ENCODE data around the gene DNAJC2. TPM values are rescaled to one million over a fixed set of nuclear protein-coding genes. Genes with fewer than 3 reads are reported as not detected.

The DNAJC2 gene
- total RNA-seq, 1 experiment from 2014 or later = 33.8 TPM

DNA sequence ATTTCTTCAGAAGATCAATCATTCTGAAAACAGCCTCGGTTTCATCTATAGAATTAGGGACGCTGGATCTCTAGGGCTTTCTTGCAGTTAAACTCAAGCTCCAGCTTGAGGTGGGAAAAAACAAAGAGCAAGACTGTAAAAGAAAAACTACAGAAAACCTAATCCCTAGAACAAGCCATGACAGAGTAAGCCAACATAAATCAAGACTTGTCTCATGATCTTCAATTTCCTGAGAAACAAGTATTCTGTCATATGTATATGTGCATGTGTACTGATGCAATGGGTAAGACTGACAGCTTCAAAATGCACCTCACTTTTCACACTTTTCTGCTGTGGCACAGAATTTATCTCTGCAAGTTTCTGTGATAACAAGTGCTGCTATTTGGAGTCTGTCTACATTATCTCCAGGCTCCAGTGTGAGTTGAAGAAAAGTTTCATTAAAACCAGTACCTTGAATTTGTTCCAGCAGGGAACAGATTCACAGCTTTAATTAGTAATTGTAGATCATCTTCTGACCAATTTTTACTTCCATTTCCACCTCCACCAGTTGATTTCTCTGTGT lies 28.1 kb downstream of the DNAJC2 start:
- DNase-seq = no peak
- TF ChIP-seq, protein P1, sequence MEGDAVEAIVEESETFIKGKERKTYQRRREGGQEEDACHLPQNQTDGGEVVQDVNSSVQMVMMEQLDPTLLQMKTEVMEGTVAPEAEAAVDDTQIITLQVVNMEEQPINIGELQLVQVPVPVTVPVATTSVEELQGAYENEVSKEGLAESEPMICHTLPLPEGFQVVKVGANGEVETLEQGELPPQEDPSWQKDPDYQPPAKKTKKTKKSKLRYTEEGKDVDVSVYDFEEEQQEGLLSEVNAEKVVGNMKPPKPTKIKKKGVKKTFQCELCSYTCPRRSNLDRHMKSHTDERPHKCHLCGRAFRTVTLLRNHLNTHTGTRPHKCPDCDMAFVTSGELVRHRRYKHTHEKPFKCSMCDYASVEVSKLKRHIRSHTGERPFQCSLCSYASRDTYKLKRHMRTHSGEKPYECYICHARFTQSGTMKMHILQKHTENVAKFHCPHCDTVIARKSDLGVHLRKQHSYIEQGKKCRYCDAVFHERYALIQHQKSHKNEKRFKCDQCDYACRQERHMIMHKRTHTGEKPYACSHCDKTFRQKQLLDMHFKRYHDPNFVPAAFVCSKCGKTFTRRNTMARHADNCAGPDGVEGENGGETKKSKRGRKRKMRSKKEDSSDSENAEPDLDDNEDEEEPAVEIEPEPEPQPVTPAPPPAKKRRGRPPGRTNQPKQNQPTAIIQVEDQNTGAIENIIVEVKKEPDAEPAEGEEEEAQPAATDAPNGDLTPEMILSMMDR (IDR thresholded peaks at IDR 0.05; ENCODE audit: unreplicated experiment) = no peak
- intact Hi-C loops (cut with micrococcal nuclease; ENCODE audit: unreplicated experiment) = no loop called here
- Mint-ChIP-seq H3K4me1 (ENCODE audit: low read depth, unreplicated experiment) (no peaks in the 10 kb centered on the region), H3K9me3 (ENCODE audit: low read depth, unreplicated experiment) (no peaks in the 10 kb centered on the region), H3K27ac (ENCODE audit: unreplicated experiment) (no peak overlapping the region), H3K27me3 (ENCODE audit: unreplicated experiment) (no peaks in the 10 kb centered on the region), H3K4me3 (ENCODE audit: low read depth, unreplicated experiment) (no peak overlapping the region), H3K36me3 (ENCODE audit: insufficient read depth, unreplicated experiment) (peaks cover 17% of the 10 kb centered on the region)
- CTCF ChIA-PET = no interaction called here
- no TSS peak for BruUV-seq (replicated peaks)

DNA sequence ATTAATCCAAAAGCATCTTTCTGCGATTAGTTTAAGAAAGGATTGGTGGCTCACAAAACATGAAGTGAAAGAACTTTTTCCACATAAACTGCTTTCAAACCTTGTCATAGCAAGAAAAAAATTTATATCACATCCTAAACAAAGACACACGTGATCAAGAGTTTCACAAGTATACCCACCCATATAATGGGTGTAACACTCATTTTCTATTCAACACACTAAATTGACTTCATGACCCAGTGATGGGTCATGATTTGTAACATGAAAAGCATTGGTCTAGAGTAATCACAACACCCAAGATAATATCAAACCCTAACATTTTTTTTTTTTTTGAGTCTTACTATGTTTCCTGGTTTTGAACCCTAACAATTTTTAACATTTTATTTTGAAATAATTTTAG lies 29.7 kb downstream of the DNAJC2 start:
- BruUV-seq (replicated peaks) = no TSS peak
- H3K27me3 Mint-ChIP-seq (ENCODE audit: unreplicated experiment) = no peaks in the 10 kb centered on the region
- no peaks in the 10 kb centered on the region for H3K9me3 Mint-ChIP-seq (ENCODE audit: low read depth, unreplicated experiment)
- H3K4me1 Mint-ChIP-seq (ENCODE audit: low read depth, unreplicated experiment) = no peaks in the 10 kb centered on the region
- H3K27ac Mint-ChIP-seq (ENCODE audit: unreplicated experiment) = no peak overlapping the region
- peaks cover 22% of the 10 kb centered on the region for H3K36me3 Mint-ChIP-seq (ENCODE audit: insufficient read depth, unreplicated experiment)
- no peak for DNase-seq
- intact Hi-C loops (cut with micrococcal nuclease; ENCODE audit: unreplicated experiment) = no loop called here
- no peak overlapping the region for H3K4me3 Mint-ChIP-seq (ENCODE audit: low read depth, unreplicated experiment)
- CTCF ChIA-PET = no interaction called here
- TF ChIP-seq, protein P1 (IDR thresholded peaks at IDR 0.05; ENCODE audit: unreplicated experiment) = no peak

DNA sequence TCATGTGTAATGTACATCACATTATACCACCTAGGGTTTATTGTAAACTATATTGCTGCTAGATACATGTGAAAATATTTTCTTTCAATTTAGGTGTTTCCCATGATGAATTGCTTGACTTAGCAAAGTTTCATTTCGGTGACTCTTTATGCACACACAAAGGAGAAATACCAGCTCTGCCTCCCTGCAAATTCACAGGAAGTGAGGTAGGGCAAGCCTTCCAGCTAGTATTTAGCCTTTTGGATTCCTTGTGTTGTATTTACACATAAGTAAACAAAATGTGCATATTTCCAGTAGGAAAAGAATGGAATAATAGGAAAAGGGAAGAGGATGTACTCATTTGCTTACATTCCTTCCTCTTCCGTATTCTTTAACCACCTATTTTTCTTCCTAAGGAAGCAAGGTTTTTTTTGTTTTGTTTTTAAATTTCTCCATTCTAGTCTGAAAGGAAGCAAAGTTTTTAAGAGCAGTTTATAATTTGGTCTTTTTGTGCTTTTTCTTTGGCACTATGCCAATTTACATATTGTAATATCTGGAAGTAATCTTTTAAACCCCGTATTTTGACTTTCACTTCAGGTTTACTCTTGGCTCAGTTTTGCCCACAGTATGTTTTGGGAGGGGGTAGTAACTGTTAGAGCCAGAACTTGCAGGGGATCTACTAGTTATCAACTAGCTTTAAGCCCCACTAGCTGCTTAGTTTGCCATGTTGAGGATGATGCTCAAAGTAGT lies 36.9 kb downstream of the DNAJC2 start:
- Mint-ChIP-seq H3K4me3 (ENCODE audit: low read depth, unreplicated experiment) (no peak overlapping the region), H3K27me3 (ENCODE audit: unreplicated experiment) (no peaks in the 10 kb centered on the region), H3K36me3 (ENCODE audit: insufficient read depth, unreplicated experiment) (peaks cover 40% of the 10 kb centered on the region), H3K9me3 (ENCODE audit: low read depth, unreplicated experiment) (no peaks in the 10 kb centered on the region), H3K27ac (ENCODE audit: unreplicated experiment) (no peak overlapping the region), H3K4me1 (ENCODE audit: low read depth, unreplicated experiment) (no peaks in the 10 kb centered on the region)
- TF ChIP-seq, protein P1 (IDR thresholded peaks at IDR 0.05; ENCODE audit: unreplicated experiment) = no peak
- BruUV-seq (replicated peaks) = no TSS peak
- intact Hi-C loops (cut with micrococcal nuclease; ENCODE audit: unreplicated experiment) = no loop called here
- CTCF ChIA-PET = interaction anchor here (0.5 kb wide), 1 partner anchor 13 kb away, joined by 6 read pairs; no protein-coding TSS in a partner anchor
- no peak for DNase-seq

DNA sequence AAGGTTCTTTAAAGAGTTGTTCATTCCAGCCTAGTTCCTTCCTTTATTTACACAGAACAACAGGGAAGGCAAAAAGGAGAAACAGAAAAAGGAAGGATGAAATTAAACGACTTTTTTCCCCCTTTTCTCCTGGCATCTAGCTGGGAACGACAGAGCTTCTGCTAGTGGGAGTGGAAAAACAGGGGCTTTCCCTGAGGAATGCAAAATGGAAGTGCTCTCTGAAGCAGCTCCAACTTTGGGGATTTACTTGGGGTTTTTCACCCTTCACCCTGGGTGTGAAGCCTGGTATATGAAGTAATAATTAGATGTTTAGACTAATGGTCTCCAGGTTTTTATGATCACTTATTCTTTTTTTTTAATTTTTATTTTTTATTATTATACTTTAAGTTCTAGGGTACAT lies 43.1 kb downstream of the DNAJC2 start:
- no TSS peak for BruUV-seq (replicated peaks)
- intact Hi-C loops (cut with micrococcal nuclease; ENCODE audit: unreplicated experiment) = no loop called here
- CTCF ChIA-PET = interaction anchor here (0.6 kb wide), 1 partner anchor 9 kb away, joined by 4 read pairs; no protein-coding TSS in a partner anchor
- TF ChIP-seq, protein P1 (IDR thresholded peaks at IDR 0.05; ENCODE audit: unreplicated experiment) = no peak
- no peaks in the 10 kb centered on the region for H3K9me3 Mint-ChIP-seq (ENCODE audit: low read depth, unreplicated experiment)
- no peaks in the 10 kb centered on the region for H3K27me3 Mint-ChIP-seq (ENCODE audit: unreplicated experiment)
- no peak for DNase-seq
- H3K27ac Mint-ChIP-seq (ENCODE audit: unreplicated experiment) = no peak overlapping the region
- no peak overlapping the region for H3K4me3 Mint-ChIP-seq (ENCODE audit: low read depth, unreplicated experiment)
- H3K36me3 Mint-ChIP-seq (ENCODE audit: insufficient read depth, unreplicated experiment) = peaks cover 30% of the 10 kb centered on the region
- H3K4me1 Mint-ChIP-seq (ENCODE audit: low read depth, unreplicated experiment) = no peaks in the 10 kb centered on the region
